Nephron (organoid): ENCODE measurements around the gene PIF1.

Source experiments
- H3K27ac Mint-ChIP-seq, 3 experiments: 2 replicates each; pipeline ENCODE4 v1.8.0; 2020; ENCODE audit warnings: mixed read lengths in 3 of 3, mild to moderate bottlenecking in 2 of 3, moderate library complexity in 1 of 3
- H3K27me3 Mint-ChIP-seq: 2 replicates; pipeline ENCODE4 v1.8.0; 2021; ENCODE audit warnings: low read depth, mild to moderate bottlenecking, moderate library complexity, mixed read lengths
- H3K36me3 Mint-ChIP-seq: 2 replicates; pipeline ENCODE4 v1.8.0; 2020; ENCODE audit warnings: low read depth, mixed read lengths
- H3K4me1 Mint-ChIP-seq: 2 replicates; pipeline ENCODE4 v1.8.0; 2020; ENCODE audit warnings: mixed read lengths
- H3K4me3 Mint-ChIP-seq, 3 experiments: 2 replicates each; pipeline ENCODE4 v1.8.0; 2020; ENCODE audit warnings: mild to moderate bottlenecking in 3 of 3, mixed read lengths in 3 of 3, moderate library complexity in 2 of 3
- H3K9me3 Mint-ChIP-seq: 2 replicates; pipeline ENCODE4 v1.8.0; 2020; ENCODE audit warnings: mixed read lengths
- TF ChIP-seq, protein P1 (sequence below), 3 experiments: fragments of 200-600 bp; sonication (generic); IDR thresholded peaks; one replicate each; pipeline ENCODE4 v1.5.0; 2021; ENCODE audit warnings: antibody characterized with exemption in 3 of 3; ENCODE audit not compliant: unreplicated experiment in 3 of 3

PIF1 gene, protein sequence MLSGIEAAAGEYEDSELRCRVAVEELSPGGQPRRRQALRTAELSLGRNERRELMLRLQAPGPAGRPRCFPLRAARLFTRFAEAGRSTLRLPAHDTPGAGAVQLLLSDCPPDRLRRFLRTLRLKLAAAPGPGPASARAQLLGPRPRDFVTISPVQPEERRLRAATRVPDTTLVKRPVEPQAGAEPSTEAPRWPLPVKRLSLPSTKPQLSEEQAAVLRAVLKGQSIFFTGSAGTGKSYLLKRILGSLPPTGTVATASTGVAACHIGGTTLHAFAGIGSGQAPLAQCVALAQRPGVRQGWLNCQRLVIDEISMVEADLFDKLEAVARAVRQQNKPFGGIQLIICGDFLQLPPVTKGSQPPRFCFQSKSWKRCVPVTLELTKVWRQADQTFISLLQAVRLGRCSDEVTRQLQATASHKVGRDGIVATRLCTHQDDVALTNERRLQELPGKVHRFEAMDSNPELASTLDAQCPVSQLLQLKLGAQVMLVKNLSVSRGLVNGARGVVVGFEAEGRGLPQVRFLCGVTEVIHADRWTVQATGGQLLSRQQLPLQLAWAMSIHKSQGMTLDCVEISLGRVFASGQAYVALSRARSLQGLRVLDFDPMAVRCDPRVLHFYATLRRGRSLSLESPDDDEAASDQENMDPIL

DNA sequence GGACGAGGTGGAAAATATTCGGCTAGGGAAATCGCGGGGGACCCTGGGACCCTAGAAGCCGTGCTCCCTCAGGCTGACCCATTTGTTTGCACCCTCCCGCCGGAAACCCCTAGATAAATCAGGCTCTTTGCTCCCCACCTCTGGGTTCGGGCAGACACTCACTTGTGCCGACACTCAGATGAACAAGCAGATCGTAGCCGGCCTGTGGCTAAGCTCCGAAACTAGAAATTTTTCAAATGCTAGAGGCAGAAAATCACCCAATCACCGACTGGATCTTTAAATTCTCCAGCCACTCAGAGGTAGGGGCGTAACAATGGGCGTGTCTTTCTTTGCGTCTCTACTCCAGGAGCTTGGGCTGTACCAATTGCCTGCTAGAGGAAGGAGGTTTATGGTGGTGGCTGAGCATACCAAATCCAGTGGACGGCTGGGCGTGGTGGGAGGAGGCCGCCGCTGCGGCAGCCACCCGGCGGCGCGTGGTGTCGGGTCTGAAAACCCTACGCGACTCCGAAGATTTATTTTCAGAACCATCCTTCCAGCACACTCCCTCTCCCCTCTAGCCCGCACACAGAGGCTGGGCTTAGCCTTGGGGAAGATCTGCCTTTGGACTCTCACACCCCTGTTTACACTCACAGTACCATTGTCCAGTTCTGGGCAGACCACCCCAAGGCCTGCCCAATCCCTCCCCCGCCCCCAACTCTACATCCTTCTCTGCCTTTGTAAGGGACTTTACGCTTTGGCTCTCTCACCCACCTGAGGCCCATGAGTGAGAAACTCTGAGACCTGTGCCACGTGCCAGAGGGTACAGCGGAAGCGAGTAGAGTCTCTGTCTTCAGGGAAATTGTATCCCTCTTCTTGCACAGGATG is at the start of gene PIF1:
TSS of gene PIF1 (minus strand) at position 217 of the 864 bp plus-strand sequence. CDS start 1,312 bp downstream, outside the sequence.
- TF ChIP-seq, protein P1, sequence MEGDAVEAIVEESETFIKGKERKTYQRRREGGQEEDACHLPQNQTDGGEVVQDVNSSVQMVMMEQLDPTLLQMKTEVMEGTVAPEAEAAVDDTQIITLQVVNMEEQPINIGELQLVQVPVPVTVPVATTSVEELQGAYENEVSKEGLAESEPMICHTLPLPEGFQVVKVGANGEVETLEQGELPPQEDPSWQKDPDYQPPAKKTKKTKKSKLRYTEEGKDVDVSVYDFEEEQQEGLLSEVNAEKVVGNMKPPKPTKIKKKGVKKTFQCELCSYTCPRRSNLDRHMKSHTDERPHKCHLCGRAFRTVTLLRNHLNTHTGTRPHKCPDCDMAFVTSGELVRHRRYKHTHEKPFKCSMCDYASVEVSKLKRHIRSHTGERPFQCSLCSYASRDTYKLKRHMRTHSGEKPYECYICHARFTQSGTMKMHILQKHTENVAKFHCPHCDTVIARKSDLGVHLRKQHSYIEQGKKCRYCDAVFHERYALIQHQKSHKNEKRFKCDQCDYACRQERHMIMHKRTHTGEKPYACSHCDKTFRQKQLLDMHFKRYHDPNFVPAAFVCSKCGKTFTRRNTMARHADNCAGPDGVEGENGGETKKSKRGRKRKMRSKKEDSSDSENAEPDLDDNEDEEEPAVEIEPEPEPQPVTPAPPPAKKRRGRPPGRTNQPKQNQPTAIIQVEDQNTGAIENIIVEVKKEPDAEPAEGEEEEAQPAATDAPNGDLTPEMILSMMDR (IDR thresholded peaks at IDR 0.05; ENCODE audit: unreplicated experiment in 3 of 3), result no peak
- Mint-ChIP-seq H3K9me3 (no peaks in the 10 kb centered on the region), H3K36me3 (peaks cover 9% of the 10 kb centered on the region), H3K4me3 (peak within 1 kb of the TSS; percentile 87 to 96 (median 93)), H3K4me1 (peaks cover 25% of the 10 kb centered on the region), H3K27me3 (peaks cover 17% of the 10 kb centered on the region), H3K27ac (peak within 1 kb of the TSS; percentile 93 to 98 (median 96))

DNA sequence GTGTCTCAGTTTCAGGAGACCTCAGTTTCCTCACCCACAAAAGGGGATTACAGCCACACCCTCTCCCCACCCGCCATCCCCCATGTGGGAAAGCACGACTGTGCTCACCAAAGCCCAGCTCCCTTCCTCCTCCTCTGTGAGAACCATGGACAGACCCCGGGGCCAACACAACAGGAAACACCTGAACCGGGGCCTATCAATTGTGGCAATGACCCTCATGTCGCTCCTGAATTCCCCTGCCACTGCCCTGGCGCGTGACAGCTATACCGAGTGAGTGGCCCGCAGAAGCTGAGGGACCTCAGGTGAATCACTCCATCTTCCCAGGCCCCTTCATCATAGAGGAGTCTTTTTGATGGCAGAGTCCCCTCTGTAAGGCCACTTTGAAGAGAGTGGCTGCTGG is 44.9 kb upstream of the PIF1 start:
- no peak overlapping the region for H3K4me3 Mint-ChIP-seq
- no peaks in the 10 kb centered on the region for H3K9me3 Mint-ChIP-seq
- peaks cover 3% of the 10 kb centered on the region for H3K27me3 Mint-ChIP-seq
- TF ChIP-seq, protein P1 (IDR thresholded peaks at IDR 0.05; ENCODE audit: unreplicated experiment in 3 of 3), result no peak
- H3K4me1 Mint-ChIP-seq, result peaks cover 26% of the 10 kb centered on the region
- no peak overlapping the region for H3K27ac Mint-ChIP-seq
- H3K36me3 Mint-ChIP-seq, result peaks cover 6% of the 10 kb centered on the region

DNA sequence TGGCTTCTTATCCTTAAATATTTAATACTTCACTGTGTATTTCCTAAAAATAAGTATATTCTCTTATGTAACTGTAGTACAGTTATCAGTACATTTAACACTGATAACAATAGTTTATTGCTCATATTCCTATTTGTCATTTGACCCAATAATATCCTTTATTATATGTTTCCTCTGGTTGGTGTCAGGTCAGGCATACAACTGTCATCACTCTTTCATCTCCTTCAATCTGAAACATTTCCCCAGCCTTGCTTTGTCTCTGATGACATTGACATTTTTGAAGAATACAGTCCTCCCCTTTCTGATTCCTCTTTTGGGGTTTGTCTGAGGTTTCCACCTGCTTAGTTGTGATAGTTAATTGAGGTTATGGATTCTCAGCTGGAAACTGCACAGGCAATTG is 44.1 kb upstream of the PIF1 start:
- Mint-ChIP-seq H3K4me1 (peaks cover 19% of the 10 kb centered on the region), H3K9me3 (no peaks in the 10 kb centered on the region), H3K27me3 (peaks cover 3% of the 10 kb centered on the region), H3K36me3 (peaks cover 6% of the 10 kb centered on the region), H3K27ac (no peak overlapping the region), H3K4me3 (no peak overlapping the region)
- TF ChIP-seq, protein P1 (IDR thresholded peaks at IDR 0.05; ENCODE audit: unreplicated experiment in 3 of 3), result no peak

DNA sequence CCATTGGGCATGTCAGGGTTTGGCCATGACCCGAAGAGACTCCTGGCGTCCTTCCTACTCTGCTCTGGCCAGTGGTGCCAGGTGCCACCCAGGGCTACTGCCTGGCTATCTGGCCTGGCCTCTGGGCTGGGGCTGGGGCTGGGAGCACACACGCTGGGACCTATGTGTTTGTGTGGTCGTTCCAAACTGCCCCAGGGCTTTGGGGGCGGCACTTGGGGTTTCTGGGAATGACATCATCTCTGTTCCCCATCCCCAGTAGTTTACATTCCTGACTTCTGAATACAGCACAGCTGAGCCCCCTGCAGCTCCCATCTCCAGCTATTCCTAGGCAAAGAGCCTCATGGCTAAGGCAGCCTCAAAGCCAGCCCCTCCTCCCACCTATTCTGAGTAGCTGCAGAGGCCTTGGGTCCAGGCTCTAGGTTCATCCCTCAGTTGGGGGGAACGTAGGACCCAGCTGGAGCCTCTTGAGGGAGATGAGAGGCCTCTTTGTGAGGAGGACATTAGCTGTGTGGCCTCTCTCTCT is 40.6 kb upstream of the PIF1 start:
- no peak overlapping the region for H3K4me3 Mint-ChIP-seq
- H3K4me1 Mint-ChIP-seq, result peaks cover 37% of the 10 kb centered on the region
- H3K27ac Mint-ChIP-seq, result peak overlapping the region; percentile 32 to 85 (median 73)
- H3K36me3 Mint-ChIP-seq, result peaks cover 25% of the 10 kb centered on the region
- H3K27me3 Mint-ChIP-seq, result no peaks in the 10 kb centered on the region
- no peaks in the 10 kb centered on the region for H3K9me3 Mint-ChIP-seq
- TF ChIP-seq, protein P1 (IDR thresholded peaks at IDR 0.05; ENCODE audit: unreplicated experiment in 3 of 3), result no peak

DNA sequence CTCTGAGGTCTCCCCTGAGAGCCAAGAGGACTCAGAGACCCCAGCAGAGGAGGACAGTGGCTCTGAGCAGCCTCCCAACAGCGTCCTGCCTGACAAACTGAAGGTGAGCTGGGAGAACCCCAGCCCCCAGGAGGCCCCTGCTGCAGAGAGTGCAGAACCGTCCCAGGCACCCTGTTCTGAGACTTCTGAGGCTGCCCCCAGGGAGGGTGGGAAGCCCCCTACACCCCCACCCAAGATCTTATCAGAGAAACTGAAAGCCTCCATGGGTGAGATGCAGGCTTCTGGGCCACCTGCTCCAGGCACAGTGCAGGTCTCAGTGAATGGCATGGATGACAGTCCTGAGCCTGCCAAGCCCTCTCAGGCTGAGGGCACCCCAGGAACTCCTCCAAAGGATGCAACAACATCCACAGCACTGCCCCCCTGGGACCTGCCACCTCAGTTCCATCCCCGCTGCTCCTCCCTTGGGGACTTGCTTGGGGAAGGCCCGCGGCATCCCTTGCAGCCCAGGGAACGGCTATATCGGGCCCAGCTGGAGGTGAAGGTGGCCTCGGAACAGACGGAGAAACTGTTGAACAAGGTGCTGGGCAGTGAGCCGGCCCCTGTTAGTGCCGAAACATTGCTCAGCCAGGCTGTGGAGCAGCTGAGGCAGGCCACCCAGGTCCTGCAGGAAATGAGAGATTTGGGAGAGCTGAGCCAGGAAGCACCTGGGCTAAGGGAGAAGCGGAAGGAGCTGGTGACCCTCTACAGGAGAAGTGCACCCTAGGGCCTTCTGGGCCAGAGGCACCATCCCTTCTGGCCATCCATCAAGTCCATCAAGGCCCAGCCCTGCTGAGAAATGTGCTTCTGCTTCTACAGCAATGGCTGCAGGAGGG is 39.9 kb upstream of the PIF1 start:
- no peaks in the 10 kb centered on the region for H3K27me3 Mint-ChIP-seq
- H3K9me3 Mint-ChIP-seq, result no peaks in the 10 kb centered on the region
- H3K4me3 Mint-ChIP-seq, result no peak overlapping the region
- H3K36me3 Mint-ChIP-seq, result peaks cover 25% of the 10 kb centered on the region
- peaks cover 39% of the 10 kb centered on the region for H3K4me1 Mint-ChIP-seq
- TF ChIP-seq, protein P1 (IDR thresholded peaks at IDR 0.05; ENCODE audit: unreplicated experiment in 3 of 3), result no peak
- H3K27ac Mint-ChIP-seq, result no peak overlapping the region
